Stimulated activated CD4-positive, alpha-beta T cell treated with anti-CD3 and anti-CD28 coated beads, Interleukin-1b, Interleukin-23, amount 100 ng/mL, for 24 hours (primary cell): ENCODE data around the gene IFT52.

Experiments
- DNase-seq, 4 experiments: peaks; one replicate each; pipeline ENCODE4 v3.0.0-alpha.2; 2020; ENCODE audit warnings: low read depth in 4 of 4, low spot score in 1 of 4

Gene IFT52

GRCh38 chr20:43689165-43689564, 98.4 kb downstream of the IFT52 start:
- DNase-seq, result peak in 1 of 4 experiments; percentile 6

- DNase-seq, result no peak
Observed at GRCh38 chr20:43690943-43691598, 100.3 kb downstream of the IFT52 start.

GRCh38 chr20:43691928-43692524, 101.3 kb downstream of the IFT52 start:
- DNase-seq, result peak; percentile 27 to 48 (median 40)

GRCh38 chr20:43694763-43695162, 104.0 kb downstream of the IFT52 start:
- no peak for DNase-seq

GRCh38 chr20:43695571-43695970, 104.8 kb downstream of the IFT52 start:
- DNase-seq, result no peak
